ENCODE results near the gene RAB31.

DNA sequence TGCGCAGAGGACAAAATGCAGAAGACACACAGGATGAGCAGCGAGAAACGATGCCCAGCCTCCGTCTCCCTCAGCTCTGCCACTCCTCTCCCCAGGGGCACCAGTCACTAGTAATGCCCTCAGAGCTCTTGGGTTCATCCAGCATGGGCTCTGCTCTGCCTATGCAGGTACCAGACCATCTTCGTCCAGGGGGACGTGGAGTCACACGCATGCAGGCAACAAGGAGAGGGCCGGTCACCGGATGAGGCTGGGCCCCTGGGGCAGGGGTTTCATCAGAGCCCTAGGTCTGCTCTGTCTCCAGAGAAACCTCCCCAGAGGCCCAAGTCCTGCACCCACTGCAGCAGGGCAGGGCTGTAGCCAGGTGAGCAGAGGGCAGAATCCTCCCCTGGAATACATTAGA, 23.9 kb downstream of the RAB31 start:
- TF ChIP-seq, protein P1, sequence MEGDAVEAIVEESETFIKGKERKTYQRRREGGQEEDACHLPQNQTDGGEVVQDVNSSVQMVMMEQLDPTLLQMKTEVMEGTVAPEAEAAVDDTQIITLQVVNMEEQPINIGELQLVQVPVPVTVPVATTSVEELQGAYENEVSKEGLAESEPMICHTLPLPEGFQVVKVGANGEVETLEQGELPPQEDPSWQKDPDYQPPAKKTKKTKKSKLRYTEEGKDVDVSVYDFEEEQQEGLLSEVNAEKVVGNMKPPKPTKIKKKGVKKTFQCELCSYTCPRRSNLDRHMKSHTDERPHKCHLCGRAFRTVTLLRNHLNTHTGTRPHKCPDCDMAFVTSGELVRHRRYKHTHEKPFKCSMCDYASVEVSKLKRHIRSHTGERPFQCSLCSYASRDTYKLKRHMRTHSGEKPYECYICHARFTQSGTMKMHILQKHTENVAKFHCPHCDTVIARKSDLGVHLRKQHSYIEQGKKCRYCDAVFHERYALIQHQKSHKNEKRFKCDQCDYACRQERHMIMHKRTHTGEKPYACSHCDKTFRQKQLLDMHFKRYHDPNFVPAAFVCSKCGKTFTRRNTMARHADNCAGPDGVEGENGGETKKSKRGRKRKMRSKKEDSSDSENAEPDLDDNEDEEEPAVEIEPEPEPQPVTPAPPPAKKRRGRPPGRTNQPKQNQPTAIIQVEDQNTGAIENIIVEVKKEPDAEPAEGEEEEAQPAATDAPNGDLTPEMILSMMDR (IDR thresholded peaks at IDR 0.05; ENCODE audit: low read depth, low read length) = no peak
- no peak for TF ChIP-seq POLR2A (IDR thresholded peaks at IDR 0.05; ENCODE audit: extremely low read depth, insufficient read length)
